Neuron (in vitro differentiated cells): ENCODE data around the gene UBR1.
"Not testable (repeated sequence)": the region's sequence is repeated elsewhere in the genome, so short reads cannot be mapped to it uniquely, and the experiment has no call there.

Experiments
- H2AFZ ChIP-seq: one replicate; pipeline ENCODE4 v1.6.1; 2013; ENCODE audit warnings: low read depth, mild to moderate bottlenecking, inconsistent platforms, low read length, moderate library complexity
- H3K27me3 ChIP-seq: one replicate; pipeline ENCODE4 v1.6.1; 2013; ENCODE audit warnings: low read length; ENCODE audit not compliant: insufficient read depth
- H3K36me3 ChIP-seq: one replicate; pipeline ENCODE4 v1.6.1; 2013; ENCODE audit warnings: low read length; ENCODE audit not compliant: insufficient read depth
- H3K4me1 ChIP-seq: one replicate; pipeline ENCODE4 v1.6.1; 2013; ENCODE audit warnings: low read length; ENCODE audit not compliant: insufficient read depth
- H3K4me3 ChIP-seq: 2 replicates; pipeline ENCODE4 v1.5.1; 2013; ENCODE audit warnings: mild to moderate bottlenecking, low read length, moderate library complexity
- H3K9me3 ChIP-seq: one replicate; pipeline ENCODE4 v1.6.1; 2013; ENCODE audit warnings: low read length

Gene UBR1

DNA sequence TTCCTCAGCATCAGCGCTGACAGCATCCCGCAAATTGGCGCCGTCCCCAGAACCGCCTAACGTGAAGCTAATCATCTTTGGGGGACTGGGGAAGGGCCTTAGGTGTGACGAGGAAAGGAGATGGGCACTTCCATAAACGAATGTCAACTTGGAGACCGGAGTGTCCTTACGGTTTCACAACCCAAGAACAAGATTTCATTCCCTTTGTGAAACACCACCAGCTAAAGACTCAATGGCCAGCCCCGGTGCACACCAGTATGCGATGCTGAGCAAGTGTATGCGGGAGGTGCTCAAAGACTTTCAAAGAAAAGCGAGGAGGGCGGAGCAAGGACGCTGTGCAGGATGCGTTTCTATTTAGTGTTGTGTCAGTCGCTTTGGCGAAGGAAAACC, 184.5 kb downstream of the UBR1 start:
- Histone ChIP-seq H3K36me3 (no peaks in the 10 kb centered on the region), H3K4me1 (peaks cover 15% of the 10 kb centered on the region), H3K27me3 (no peaks in the 10 kb centered on the region), H2AFZ (peak overlapping the region; percentile 97), H3K4me3 (peak overlapping the region; percentile 77), H3K9me3 (no peaks in the 10 kb centered on the region)

DNA sequence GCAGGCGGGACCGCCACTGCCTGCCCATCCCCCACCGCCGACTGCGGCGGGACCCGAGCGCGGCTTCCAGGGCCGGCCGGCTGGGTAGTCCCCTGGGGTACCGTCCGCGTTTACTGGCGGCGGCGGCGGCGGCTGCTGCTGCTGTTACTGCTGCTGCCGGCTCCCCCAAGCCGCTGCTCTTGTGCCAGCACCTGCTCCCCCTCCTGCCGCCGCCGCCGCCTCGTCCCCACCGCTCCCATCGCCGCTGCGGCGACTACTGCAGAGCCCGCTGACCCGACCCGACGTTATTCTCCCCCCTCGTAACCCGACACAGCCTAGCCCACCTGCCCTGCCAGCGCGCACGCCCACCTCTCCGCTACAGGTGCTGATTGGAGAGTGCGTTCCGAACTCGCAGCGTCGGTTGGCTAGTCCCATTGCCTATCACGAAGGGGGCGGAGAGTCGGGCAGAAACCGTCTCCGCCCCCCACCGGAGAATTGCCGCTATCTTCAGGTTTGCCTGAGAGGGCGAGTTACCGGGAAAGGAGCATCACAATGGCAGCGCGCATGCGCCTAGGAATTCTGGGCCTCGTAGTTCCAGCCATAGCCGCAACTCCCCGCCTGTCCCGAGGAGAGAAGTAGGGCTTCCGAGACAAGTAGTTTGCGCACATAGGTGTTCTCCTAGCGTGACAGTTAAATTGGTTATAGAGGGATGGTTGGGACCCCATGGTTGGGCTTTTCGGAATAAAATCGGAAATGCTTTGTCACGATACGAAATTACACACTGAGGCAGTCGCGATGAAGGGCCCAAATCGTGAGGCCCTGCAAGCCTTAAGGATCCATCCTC, 185.1 kb downstream of the UBR1 start, which contains the start of gene TTBK2:
Gene TTBK2, minus strand, starts transcription at position 260 of the 823 bp plus-strand sequence. CDS start 42,161 bp downstream, outside the sequence.
- Histone ChIP-seq H3K9me3 (no peaks in the 10 kb centered on the region), H3K36me3 (no peaks in the 10 kb centered on the region), H3K27me3 (no peaks in the 10 kb centered on the region), H3K4me1 (peaks cover 15% of the 10 kb centered on the region), H3K4me3 (peak within 1 kb of the TSS; percentile 77), H2AFZ (peak within 1 kb of the TSS; percentile 97)

DNA sequence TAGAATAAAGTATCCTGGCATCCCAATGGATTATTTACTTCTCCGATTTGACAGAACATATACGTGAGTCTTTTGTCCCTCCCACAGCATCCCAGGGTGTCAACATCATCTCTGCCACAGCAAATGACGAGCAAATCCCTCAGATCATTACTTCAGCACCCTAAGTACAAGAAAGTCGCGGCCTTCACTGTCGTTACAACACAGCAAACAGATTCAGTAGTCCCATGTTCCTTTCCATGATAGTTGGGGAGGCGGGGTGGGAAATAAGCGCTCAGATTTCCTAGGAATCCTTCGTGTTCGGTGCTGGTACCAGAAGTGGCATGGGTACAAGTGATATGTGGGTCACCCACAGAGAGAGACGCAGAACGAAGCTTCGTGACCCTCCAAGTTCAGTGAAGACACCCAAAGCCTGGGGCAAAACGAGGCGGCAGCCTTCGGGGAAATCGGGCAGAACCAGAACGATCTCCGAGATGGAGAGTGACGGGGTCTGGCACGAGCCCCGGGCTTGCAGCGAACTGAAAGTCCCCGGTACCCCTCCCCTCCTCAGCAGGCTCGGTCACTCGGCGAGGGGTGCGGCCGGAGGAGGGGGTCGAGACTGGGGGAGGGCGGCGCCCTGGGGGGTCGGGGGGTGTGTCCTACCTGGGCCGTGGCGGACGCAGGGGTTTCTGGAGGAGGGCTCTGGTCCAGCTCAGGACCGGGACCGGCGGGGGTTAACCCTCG, 185.9 kb downstream of the UBR1 start:
- H3K4me1 ChIP-seq, result peaks cover 15% of the 10 kb centered on the region
- H3K4me3 ChIP-seq, result peak overlapping the region; percentile 77
- peak overlapping the region; percentile 79 for H2AFZ ChIP-seq
- no peaks in the 10 kb centered on the region for H3K9me3 ChIP-seq
- no peaks in the 10 kb centered on the region for H3K27me3 ChIP-seq
- no peaks in the 10 kb centered on the region for H3K36me3 ChIP-seq

DNA sequence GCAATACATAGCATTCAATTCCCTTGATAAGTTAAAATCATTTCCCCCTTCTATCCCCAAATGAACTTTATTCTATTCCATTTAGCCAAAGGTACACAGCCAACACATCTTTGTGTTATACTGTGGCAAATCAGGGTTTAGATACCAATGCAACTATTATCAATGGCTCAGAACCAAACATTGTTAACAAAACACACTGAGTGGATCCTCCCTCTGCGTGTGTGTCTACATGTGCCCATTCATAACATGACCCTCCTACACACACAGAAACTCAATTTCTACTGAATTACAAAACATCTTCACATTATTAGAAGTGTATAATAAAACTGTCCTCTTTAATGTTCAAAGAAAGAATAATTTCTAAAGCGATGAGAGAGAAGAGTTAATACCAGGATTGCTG, 186.5 kb downstream of the UBR1 start:
- H3K4me3 ChIP-seq, result peak overlapping the region; percentile 77
- H3K36me3 ChIP-seq, result no peaks in the 10 kb centered on the region
- peaks cover 15% of the 10 kb centered on the region for H3K4me1 ChIP-seq
- no peaks in the 10 kb centered on the region for H3K9me3 ChIP-seq
- H2AFZ ChIP-seq, result peak overlapping the region; percentile 79
- no peaks in the 10 kb centered on the region for H3K27me3 ChIP-seq

DNA sequence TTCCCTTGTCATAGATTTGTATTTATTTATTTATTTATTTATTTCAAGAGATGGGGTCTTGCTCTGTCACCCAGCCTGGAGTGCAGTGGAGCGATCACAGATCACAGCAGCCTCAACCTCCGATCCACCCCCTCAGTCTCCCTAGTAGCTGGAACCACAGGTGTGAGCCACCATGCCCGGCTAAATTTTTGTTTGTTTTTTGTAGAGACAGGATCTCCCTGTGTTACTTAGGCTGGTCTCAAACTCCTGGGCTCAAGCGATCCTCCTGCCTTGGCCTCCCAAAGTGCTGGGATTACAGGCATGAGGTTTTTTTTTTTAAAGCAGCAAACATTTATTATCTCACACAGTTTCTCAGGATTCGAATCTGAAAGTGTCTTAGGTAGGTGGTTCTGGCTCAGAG, 187.8 kb downstream of the UBR1 start:
- Histone ChIP-seq H3K9me3 (no peaks in the 10 kb centered on the region), H3K36me3 (no peaks in the 10 kb centered on the region), H3K4me3 (no peak overlapping the region), H3K27me3 (no peaks in the 10 kb centered on the region), H3K4me1 (peaks cover 15% of the 10 kb centered on the region), H2AFZ (no peak overlapping the region)

DNA sequence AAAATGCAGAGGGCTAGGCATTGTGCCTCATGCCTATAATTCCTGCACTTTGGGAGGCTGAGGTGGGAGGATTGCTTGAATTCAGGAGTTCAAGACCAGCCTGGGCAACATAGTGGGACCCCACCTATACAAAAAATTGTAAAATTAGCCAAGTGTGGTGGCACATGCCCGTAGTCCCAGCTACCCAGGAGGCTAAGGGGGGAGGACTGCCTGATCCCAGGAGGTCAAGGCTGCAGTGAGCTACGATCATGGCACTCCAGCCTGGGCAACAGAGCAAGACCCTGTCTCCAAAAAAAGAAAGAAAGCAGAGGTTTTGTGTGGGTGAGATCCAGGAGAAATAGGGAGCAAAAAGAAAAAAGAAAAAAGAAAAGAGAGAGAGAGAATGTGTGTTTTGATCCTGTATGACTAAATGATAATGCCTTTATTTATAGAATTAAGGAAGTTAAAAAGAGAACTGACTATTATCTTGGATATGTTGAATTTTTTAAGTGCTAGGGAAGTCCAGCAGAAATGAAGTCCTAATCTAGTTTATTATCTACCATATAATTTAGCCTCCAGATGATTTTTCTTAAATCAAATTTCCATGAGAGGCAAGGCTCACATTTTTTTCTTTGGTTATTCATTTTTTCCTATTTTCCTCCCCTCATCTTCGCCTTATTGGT, 190.1 kb downstream of the UBR1 start:
- Histone ChIP-seq H3K27me3 (no peaks in the 10 kb centered on the region), H3K9me3 (no peaks in the 10 kb centered on the region), H3K36me3 (no peaks in the 10 kb centered on the region), H3K4me3 (no peak overlapping the region), H2AFZ (no peak overlapping the region), H3K4me1 (peaks cover 6% of the 10 kb centered on the region)

DNA sequence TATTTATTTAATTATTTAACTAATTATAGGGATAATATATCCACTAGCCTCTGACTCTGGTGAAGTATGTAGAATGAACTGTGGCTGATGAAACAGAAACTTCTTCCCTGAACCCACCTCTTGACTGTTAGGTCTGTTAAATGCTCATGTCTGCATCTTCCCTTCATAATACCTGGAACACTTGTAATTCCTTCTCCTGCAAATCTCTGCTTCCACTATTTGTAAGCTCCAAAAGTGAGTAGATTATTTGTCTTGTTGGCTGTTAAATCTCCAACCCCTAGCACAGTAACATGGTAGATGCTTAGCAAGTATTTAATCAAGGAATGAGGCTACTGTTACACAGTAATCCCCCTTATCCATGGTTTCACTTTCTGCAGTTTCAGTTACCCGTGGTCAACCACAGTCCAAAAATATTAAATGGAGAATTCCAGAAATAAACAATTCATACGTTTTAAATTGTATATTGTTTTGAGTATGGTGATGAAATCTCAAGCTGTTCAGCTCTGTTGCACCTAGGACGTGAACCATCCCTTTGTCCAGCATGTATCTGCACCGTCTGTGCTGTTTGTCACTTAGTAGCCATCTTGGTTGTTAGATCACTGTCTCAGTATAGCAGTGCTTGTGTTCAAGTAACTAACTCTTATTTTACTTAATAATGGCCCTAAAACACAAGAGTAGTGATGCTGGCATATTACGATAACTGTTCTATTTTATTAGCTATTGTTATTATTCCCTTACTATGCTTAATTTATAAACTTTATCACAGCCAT, 190.9 kb downstream of the UBR1 start:
- no peak overlapping the region for H3K4me3 ChIP-seq
- H3K4me1 ChIP-seq, result peaks cover 6% of the 10 kb centered on the region
- H3K36me3 ChIP-seq, result no peaks in the 10 kb centered on the region
- no peaks in the 10 kb centered on the region for H3K9me3 ChIP-seq
- no peak overlapping the region for H2AFZ ChIP-seq
- no peaks in the 10 kb centered on the region for H3K27me3 ChIP-seq

DNA sequence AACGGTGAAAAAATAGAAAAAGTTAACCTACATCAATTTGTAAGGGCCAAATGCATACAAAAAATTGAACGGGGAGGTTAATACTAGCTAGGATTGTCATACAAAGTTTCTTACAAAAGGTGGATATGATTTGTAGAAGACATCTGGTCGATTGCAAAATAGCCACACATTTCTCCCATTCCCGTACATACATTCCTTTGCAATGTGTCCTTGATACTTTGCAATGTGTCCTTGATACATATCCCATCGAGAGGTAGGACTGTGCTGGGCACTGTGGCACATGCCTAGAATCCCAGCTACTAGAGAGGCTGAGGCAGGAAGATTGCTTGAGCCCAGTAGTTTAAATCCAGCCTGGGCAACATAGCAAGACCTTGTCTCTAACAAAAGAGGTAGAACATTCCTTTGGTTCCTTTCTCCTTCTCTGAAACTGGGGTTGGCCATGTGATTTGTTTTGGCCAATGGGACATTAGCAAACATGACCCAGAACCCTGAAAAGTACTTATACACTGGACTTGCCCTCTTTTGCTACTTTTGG, 194.7 kb downstream of the UBR1 start:
- no peak overlapping the region for H2AFZ ChIP-seq
- no peaks in the 10 kb centered on the region for H3K36me3 ChIP-seq
- H3K4me3 ChIP-seq, result no peak overlapping the region
- H3K4me1 ChIP-seq, result no peaks in the 10 kb centered on the region
- no peaks in the 10 kb centered on the region for H3K27me3 ChIP-seq
- H3K9me3 ChIP-seq, result no peaks in the 10 kb centered on the region

DNA sequence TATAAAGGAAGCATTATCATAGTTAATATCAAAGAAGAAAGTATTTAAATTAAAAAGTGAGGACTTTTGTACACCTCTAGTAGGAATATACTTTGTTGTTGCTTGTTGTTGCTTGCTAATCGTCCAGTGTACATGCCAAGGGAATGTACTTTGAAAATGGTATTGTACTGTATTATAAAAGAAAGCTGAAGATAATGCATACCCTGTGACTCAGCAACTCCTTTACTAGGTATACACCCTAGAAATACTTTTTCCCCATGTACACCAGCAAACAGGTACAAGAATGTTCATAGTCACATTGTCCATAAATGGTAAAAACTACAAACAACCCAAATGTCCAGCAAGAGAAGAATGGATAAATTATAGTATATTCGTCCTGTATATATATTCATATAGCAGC, 197.3 kb downstream of the UBR1 start:
- Histone ChIP-seq H3K4me1 (no peaks in the 10 kb centered on the region), H3K4me3 (no peak overlapping the region), H3K9me3 (no peaks in the 10 kb centered on the region), H3K36me3 (no peaks in the 10 kb centered on the region), H3K27me3 (no peaks in the 10 kb centered on the region), H2AFZ (no peak overlapping the region)

DNA sequence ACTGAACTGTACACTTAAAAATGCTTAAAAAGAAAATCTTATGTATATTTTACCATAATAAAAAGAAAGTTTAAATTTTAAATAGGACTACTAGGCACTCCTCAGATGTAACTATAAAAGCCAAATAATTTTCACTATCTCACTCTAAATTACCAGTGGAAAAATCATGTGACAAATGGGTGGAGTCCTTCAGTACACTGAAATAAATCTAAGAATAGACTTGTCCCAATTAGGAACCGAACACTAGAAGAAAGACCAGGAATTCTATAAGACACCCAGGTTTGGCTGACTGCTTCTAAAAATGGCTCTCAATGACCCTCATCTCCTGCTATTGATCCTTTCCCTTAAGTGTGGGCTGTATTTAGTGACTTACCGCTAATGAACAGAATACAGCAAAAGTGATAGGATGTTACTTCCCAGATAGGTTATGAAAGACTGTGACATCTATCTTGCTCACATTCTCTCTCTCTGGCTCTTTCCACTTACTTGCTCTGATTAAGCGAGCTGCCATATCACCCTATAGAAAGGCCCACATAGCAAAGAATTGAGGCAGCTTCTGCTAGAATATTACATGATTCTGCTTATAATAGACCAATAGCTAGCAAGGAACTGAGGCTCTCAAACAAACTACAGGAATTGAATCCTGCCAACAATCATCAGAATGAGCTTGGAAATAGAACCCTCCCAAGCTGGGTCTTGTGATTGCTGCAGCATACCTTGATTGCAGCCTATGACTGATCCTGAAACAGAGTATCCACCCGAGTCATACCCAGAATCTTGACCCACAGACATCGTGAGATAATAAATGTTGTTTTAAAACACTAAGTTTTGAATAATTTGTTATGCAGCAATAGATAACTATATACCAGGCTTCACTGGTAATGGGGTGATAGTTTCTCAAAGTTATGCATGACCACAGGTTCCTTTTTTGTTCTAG, 202.2 kb downstream of the UBR1 start:
- H3K36me3 ChIP-seq, result no peaks in the 10 kb centered on the region
- no peak overlapping the region for H2AFZ ChIP-seq
- no peaks in the 10 kb centered on the region for H3K4me1 ChIP-seq

DNA sequence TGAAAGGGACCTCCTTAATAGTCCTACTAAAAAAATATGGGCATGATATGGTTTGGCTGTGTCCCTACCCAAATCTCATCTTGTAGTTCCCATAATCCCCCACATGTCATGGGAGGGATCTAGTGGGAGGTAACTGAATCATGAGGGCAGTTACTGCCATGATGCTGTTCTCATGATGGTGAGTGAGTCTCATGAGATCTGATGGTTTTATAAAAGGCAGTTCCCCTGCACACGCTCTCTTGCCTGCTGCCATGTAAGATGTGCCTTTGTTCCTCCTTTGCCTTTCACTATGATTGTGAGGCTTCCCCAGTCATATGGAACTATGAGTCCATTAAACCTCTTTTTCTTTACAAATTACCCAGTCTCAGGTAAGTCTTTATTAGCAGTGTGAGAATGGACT, 211.9 kb downstream of the UBR1 start:
- not testable (repeated sequence) for H3K9me3 ChIP-seq, H3K4me3 ChIP-seq, H3K36me3 ChIP-seq, H2AFZ ChIP-seq, H3K4me1 ChIP-seq, H3K27me3 ChIP-seq

More for the DNA sequence above, 202.2 kb downstream of the UBR1 start:
- Histone ChIP-seq H3K4me3 (no peak overlapping the region), H3K27me3 (no peaks in the 10 kb centered on the region), H3K9me3 (no peaks in the 10 kb centered on the region)
